CMK (cell line): ENCODE data around the gene FAM163B.

Experiments used
- DNase-seq: peaks from one replicate; pipeline ENCODE4 v3.0.0-alpha.2; 2010; ENCODE audit warnings: low read depth

Gene FAM163B

GRCh38 chr9:133597316-133597957, 11.8 kb downstream of the FAM163B start:
- no peak for DNase-seq

GRCh38 chr9:133595910-133596309, 13.3 kb downstream of the FAM163B start:
- DNase-seq: no peak

GRCh38 chr9:133594310-133594709, 14.9 kb downstream of the FAM163B start:
- no peak for DNase-seq

- no peak for DNase-seq
Observed at GRCh38 chr9:133593587-133594253, 15.5 kb downstream of the FAM163B start.

GRCh38 chr9:133592731-133593409, 16.3 kb downstream of the FAM163B start:
- DNase-seq: no peak

- DNase-seq: no peak
Observed at GRCh38 chr9:133591985-133592384, 17.2 kb downstream of the FAM163B start.

- no peak for DNase-seq
Observed at GRCh38 chr9:133591116-133591910, 17.9 kb downstream of the FAM163B start.

- no peak for DNase-seq
Observed at GRCh38 chr9:133590231-133590855, 18.8 kb downstream of the FAM163B start.

- no peak for DNase-seq
Observed at GRCh38 chr9:133589454-133590227, 19.5 kb downstream of the FAM163B start.

GRCh38 chr9:133587466-133587865, 21.7 kb downstream of the FAM163B start:
- DNase-seq: no peak

GRCh38 chr9:133587051-133587450, 22.1 kb downstream of the FAM163B start:
- DNase-seq: no peak

- DNase-seq: no peak
Observed at GRCh38 chr9:133585481-133586351, 23.5 kb downstream of the FAM163B start.

GRCh38 chr9:133584559-133585476, 24.4 kb downstream of the FAM163B start:
- DNase-seq: no peak

- DNase-seq: no peak
Observed at GRCh38 chr9:133584167-133584558, 25.0 kb downstream of the FAM163B start.

- DNase-seq: no peak
Observed at GRCh38 chr9:133583586-133583985, 25.6 kb downstream of the FAM163B start.

- DNase-seq: no peak
Observed at GRCh38 chr9:133583111-133583510, 26.1 kb downstream of the FAM163B start.

GRCh38 chr9:133582501-133583045, 26.6 kb downstream of the FAM163B start:
- no peak for DNase-seq

GRCh38 chr9:133581513-133582343, 27.5 kb downstream of the FAM163B start:
- no peak for DNase-seq
